Measurements from ENCODE around the gene TBL3. TPM values are rescaled to one million over a fixed set of nuclear protein-coding genes. Genes with fewer than 3 reads are reported as not detected.
"Not testable (repeated sequence)": the region's sequence is repeated elsewhere in the genome, so short reads cannot be mapped to it uniquely, and the experiment has no call there.

TBL3 gene
- total RNA-seq, 2 donors from 2014 or later: 39.3 to 78.3 TPM

DNA sequence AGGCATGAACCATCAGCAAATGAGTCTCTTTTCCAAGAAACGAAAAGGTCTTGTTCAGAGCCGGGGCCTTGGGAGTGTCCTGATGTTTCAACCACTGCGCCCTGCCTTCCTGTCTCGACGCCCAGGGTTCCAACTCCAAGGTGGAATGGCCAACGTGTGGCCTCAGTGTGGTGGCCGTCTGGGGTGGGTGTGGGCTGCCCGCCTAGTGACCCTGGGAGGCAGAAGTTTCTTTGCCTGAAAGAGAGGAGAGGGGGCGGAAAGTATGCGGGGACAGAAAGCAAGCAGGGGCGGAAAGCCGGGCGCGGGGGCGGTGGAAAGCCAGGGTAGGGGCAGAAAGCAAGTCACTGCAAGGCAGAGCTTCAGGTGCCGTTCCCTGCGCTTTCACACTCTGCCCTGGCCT lies 32.9 kb upstream of the TBL3 start:
- Mint-ChIP-seq H3K27me3 (no peaks in the 10 kb centered on the region), H3K4me1 (ENCODE audit: low read depth in 2 of 2) (peaks cover 9 to 14% of the 10 kb centered on the region in 2 donors), H3K9me3 (no peaks in the 10 kb centered on the region), H3K27ac (no peak overlapping the region), H3K36me3 (no peaks in the 10 kb centered on the region), H3K4me3 (no peak overlapping the region)
- DNase-seq (ENCODE audit: low spot score) (no peak), ATAC-seq (no peak)

GRCh38 chr16:1939833-1940232 lies 32.0 kb upstream of the TBL3 start:
- not testable (repeated sequence) for ATAC-seq; H3K36me3 Mint-ChIP-seq; DNase-seq (ENCODE audit: low spot score); H3K9me3 Mint-ChIP-seq; H3K27ac Mint-ChIP-seq; H3K27me3 Mint-ChIP-seq; H3K4me3 Mint-ChIP-seq
- peaks cover 13 to 23% of the 10 kb centered on the region in 2 donors for H3K4me1 Mint-ChIP-seq (ENCODE audit: low read depth in 2 of 2)

- Mint-ChIP-seq H3K9me3 (no peaks in the 10 kb centered on the region), H3K36me3 (no peaks in the 10 kb centered on the region), H3K27me3 (no peaks in the 10 kb centered on the region), H3K27ac (no peak overlapping the region), H3K4me1 (ENCODE audit: low read depth in 2 of 2) (peaks cover 13 to 23% of the 10 kb centered on the region in 2 donors), H3K4me3 (no peak overlapping the region)
- no peak for ATAC-seq
- DNase-seq (ENCODE audit: low spot score): no peak
Measured at GRCh38 chr16:1940273-1941161, 31.3 kb upstream of the TBL3 start.

- H3K27ac Mint-ChIP-seq: no peak overlapping the region
Measured at GRCh38 chr16:1941162-1942046, 30.4 kb upstream of the TBL3 start.

GRCh38 chr16:1942047-1942809 lies 29.6 kb upstream of the TBL3 start:
- Mint-ChIP-seq H3K27me3 (no peaks in the 10 kb centered on the region), H3K9me3 (no peaks in the 10 kb centered on the region), H3K4me3 (peak overlapping the region; percentile 87), H3K4me1 (ENCODE audit: low read depth in 2 of 2) (peaks cover 13 to 23% of the 10 kb centered on the region in 2 donors), H3K27ac (peak overlapping the region; percentile 77 to 88), H3K36me3 (no peaks in the 10 kb centered on the region)
- no peak for DNase-seq (ENCODE audit: low spot score)
- no peak for ATAC-seq

More at GRCh38 chr16:1941162-1942046, 30.4 kb upstream of the TBL3 start:
- ATAC-seq (no peak), DNase-seq (ENCODE audit: low spot score) (no peak)
- no peaks in the 10 kb centered on the region for H3K27me3 Mint-ChIP-seq
- peak overlapping the region; percentile 87 for H3K4me3 Mint-ChIP-seq
- H3K36me3 Mint-ChIP-seq: no peaks in the 10 kb centered on the region
- peaks cover 13 to 23% of the 10 kb centered on the region in 2 donors for H3K4me1 Mint-ChIP-seq (ENCODE audit: low read depth in 2 of 2)
- no peaks in the 10 kb centered on the region for H3K9me3 Mint-ChIP-seq

GRCh38 chr16:1942810-1943726 lies 28.8 kb upstream of the TBL3 start, which contains the start of gene MSRB1:
TSS of gene MSRB1 (minus strand) at chr16:1943199. CDS start at chr16:1943156, 43 bp downstream.
- Mint-ChIP-seq H3K27me3 (no peaks in the 10 kb centered on the region), H3K4me3 (peak within 1 kb of the TSS; percentile 87), H3K9me3 (no peaks in the 10 kb centered on the region), H3K36me3 (no peaks in the 10 kb centered on the region), H3K27ac (peak within 1 kb of the TSS; percentile 77 to 88), H3K4me1 (ENCODE audit: low read depth in 2 of 2) (peaks cover 13 to 23% of the 10 kb centered on the region in 2 donors)
- peak; percentile 100 for DNase-seq (ENCODE audit: low spot score)
- ATAC-seq: peak; percentile 98 to 99

GRCh38 chr16:1944612-1945199 lies 27.1 kb upstream of the TBL3 start:
- Mint-ChIP-seq H3K36me3 (no peaks in the 10 kb centered on the region), H3K27me3 (no peaks in the 10 kb centered on the region), H3K9me3 (no peaks in the 10 kb centered on the region), H3K4me1 (ENCODE audit: low read depth in 2 of 2) (peaks cover 13 to 23% of the 10 kb centered on the region in 2 donors), H3K27ac (peak overlapping the region; percentile 77 to 88), H3K4me3 (peak overlapping the region; percentile 87)
- ATAC-seq: no peak
- DNase-seq (ENCODE audit: low spot score): no peak

GRCh38 chr16:1945559-1946391 lies 26.1 kb upstream of the TBL3 start:
- DNase-seq (ENCODE audit: low spot score) (no peak), ATAC-seq (no peak)
- Mint-ChIP-seq H3K4me1 (ENCODE audit: low read depth in 2 of 2) (peaks cover 13 to 23% of the 10 kb centered on the region in 2 donors), H3K36me3 (no peaks in the 10 kb centered on the region), H3K27ac (no peak overlapping the region), H3K9me3 (no peaks in the 10 kb centered on the region), H3K27me3 (no peaks in the 10 kb centered on the region), H3K4me3 (no peak overlapping the region)

DNA sequence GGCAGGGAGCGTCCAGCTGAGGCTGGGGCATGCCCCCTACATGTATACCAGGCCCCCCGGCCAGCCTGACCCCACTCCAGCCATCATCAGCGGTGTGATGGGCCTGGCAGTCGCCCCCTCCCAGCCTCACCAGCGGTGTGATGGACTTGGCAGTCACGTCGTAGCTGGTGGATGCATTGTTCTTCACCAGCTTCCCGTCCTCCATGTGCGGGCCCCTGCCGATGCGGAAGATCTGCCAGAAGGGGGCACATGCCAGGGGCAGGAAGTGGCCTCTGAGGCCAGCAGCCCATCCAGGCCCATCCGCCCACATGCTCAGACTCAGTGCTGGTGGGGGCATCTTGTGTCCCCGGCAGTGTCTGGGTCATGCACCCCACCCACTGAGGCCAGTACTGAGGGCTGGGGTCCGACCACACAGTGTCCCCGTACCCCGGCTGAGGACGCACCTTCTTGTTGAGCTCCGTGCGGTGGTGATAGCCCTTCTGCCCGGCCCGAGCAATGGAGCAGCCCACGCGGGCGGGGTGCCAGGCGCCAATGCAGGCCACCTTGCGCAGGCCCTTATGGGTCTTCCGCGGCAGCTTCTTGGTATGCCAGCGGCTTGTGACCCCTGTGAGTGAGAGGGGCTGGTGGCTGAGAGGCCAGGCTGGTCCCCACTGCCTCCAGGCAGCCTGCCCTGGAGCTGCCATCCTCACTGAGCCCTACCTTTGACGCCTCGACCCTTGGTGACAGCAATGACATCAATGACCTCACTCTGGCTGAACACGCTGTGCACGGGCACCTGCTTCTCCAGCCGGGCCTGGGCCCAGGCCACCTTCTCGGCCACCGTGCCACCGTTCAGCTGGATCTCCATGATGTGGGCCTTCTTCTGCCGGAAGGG lies 25.1 kb upstream of the TBL3 start:
- no peaks in the 10 kb centered on the region for H3K9me3 Mint-ChIP-seq
- no peak overlapping the region for H3K4me3 Mint-ChIP-seq
- H3K27ac Mint-ChIP-seq: no peak overlapping the region
- DNase-seq (ENCODE audit: low spot score): no peak
- no peaks in the 10 kb centered on the region for H3K27me3 Mint-ChIP-seq
- no peak for ATAC-seq
- H3K4me1 Mint-ChIP-seq (ENCODE audit: low read depth in 2 of 2): peaks cover 10 to 22% of the 10 kb centered on the region in 2 donors
- H3K36me3 Mint-ChIP-seq: no peaks in the 10 kb centered on the region

DNA sequence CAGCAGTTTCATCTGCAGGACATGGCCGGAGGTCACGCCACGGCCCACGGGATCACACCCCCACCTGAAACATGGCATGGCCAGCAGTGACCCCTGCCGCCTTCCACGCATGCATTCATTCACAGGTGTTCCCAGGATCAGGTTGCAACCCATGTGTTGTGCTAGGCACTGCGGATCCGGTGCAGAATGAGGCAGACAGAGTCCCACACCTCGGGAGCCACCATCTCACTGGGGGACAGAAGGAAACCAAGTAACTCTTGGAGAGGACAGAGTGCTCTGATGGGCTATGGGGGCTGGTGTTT lies 24.5 kb upstream of the TBL3 start:
- H3K27ac Mint-ChIP-seq: no peak overlapping the region
- H3K36me3 Mint-ChIP-seq: no peaks in the 10 kb centered on the region
- peaks cover 10 to 17% of the 10 kb centered on the region in 2 donors for H3K4me1 Mint-ChIP-seq (ENCODE audit: low read depth in 2 of 2)
- ATAC-seq: no peak
- no peaks in the 10 kb centered on the region for H3K27me3 Mint-ChIP-seq
- no peaks in the 10 kb centered on the region for H3K9me3 Mint-ChIP-seq
- H3K4me3 Mint-ChIP-seq: no peak overlapping the region
- DNase-seq (ENCODE audit: low spot score): no peak

- Mint-ChIP-seq H3K9me3 (no peaks in the 10 kb centered on the region), H3K36me3 (no peaks in the 10 kb centered on the region), H3K27me3 (no peaks in the 10 kb centered on the region), H3K27ac (no peak overlapping the region), H3K4me3 (no peak overlapping the region), H3K4me1 (ENCODE audit: low read depth in 2 of 2) (peaks cover under 1 to 2% of the 10 kb centered on the region in 2 donors)
- no peak for DNase-seq (ENCODE audit: low spot score)
- ATAC-seq: no peak
Measured at GRCh38 chr16:1949507-1949906, 22.3 kb upstream of the TBL3 start.
